Lung (tissue), 12 donors: Measurements from ENCODE around the gene HDDC3. TPM values are rescaled to one million over a fixed set of nuclear protein-coding genes. Genes with fewer than 3 reads are reported as not detected.

Experiments used
- ATAC-seq: fragments of 200-7000 bp; cut with Tn5 transposase; one replicate; pipeline ENCODE4 v1.9.1; 2020; ENCODE audit warnings: moderate number of reproducible peaks; ENCODE audit not compliant: insufficient read depth, low FRiP score
- DNase-seq, 3 donors: peaks; one replicate each; pipeline ENCODE4 v3.0.0-alpha.2; 2013 to 2017
- H3K27ac ChIP-seq, 2 donors: one replicate each; pipeline ENCODE4 v1.5.1; 2013; ENCODE audit warnings: mild to moderate bottlenecking in 2 of 2, moderate library complexity in 2 of 2, control low read depth in 1 of 2, inconsistent platforms in 1 of 2, low read depth in 1 of 2, low read length in 1 of 2
- H3K27me3 ChIP-seq, 3 donors: one replicate each; pipeline ENCODE4 v1.5.1; 2013; ENCODE audit warnings: low read length in 2 of 3; ENCODE audit not compliant: control insufficient read depth in 3 of 3, insufficient read depth in 3 of 3
- H3K36me3 ChIP-seq, 4 donors: one replicate each; pipeline ENCODE4 v1.5.1; 2013; ENCODE audit warnings: low read length in 4 of 4, mild to moderate bottlenecking in 1 of 4, moderate library complexity in 1 of 4; ENCODE audit not compliant: control insufficient read depth in 4 of 4, insufficient read depth in 4 of 4
- H3K4me1 ChIP-seq, 5 donors: one replicate each; pipeline ENCODE4 v1.5.1; 2013; ENCODE audit warnings: low read length in 5 of 5, mild to moderate bottlenecking in 2 of 5, moderate library complexity in 1 of 5; ENCODE audit not compliant: control insufficient read depth in 5 of 5, insufficient read depth in 5 of 5
- H3K4me3 ChIP-seq: one replicate; pipeline ENCODE4 v1.5.1; 2013; ENCODE audit warnings: mild to moderate bottlenecking, control low read depth, moderate library complexity
- H3K9ac ChIP-seq, 2 donors: one replicate each; pipeline ENCODE4 v1.5.1; 2013; ENCODE audit warnings: low read length in 2 of 2, control low read depth in 1 of 2; ENCODE audit not compliant: insufficient read depth in 1 of 2
- H3K9me3 ChIP-seq, 4 donors: one replicate each; pipeline ENCODE4 v1.5.1; 2013; ENCODE audit warnings: low read length in 3 of 4, mild to moderate bottlenecking in 1 of 4, moderate library complexity in 1 of 4; ENCODE audit not compliant: control insufficient read depth in 4 of 4, insufficient read depth in 3 of 4
- CTCF ChIP-seq: IDR thresholded peaks from 2 replicates; pipeline ENCODE4 v1.5.1; 2012; ENCODE audit warnings: mild to moderate bottlenecking; ENCODE audit errors: control extremely low read depth, extremely low read depth
- WGBS, 2 donors: extraction: QIAGEN DNeasy Blood & Tissue Kit; methylation state at CpG; one replicate each; pipeline ENCODE4 v1.1.7; 2013; 5-methylcytosine and 5-hydroxymethylcytosine counted together
- polyA plus RNA-seq, 2 donors: library from polyadenylated mRNA; stranded (reverse); fragments of 200-250 nt; gene quantifications; one replicate each; pipeline ENCODE4 v1.2.1, GENCODE V29; 2013
- total RNA-seq, 2 donors: library from RNA; depleted of rRNA in 1 of 2; stranded (reverse); fragments of >200 nt in 1 of 2; gene quantifications; one replicate each; pipeline ENCODE4 v1.2.1, GENCODE V29; 2014 to 2021
- donor health status: control.
- donor health status: control.
- donor health status: Bipolar disorder and iron deficiency.
- donor health status: healthy.
- donor health status: DM: yes; HTN: yes; CAD: no.

The HDDC3 gene
- total and polyA plus RNA-seq, 4 donors = 12.7 to 19.6 (median 16.5) TPM

DNA sequence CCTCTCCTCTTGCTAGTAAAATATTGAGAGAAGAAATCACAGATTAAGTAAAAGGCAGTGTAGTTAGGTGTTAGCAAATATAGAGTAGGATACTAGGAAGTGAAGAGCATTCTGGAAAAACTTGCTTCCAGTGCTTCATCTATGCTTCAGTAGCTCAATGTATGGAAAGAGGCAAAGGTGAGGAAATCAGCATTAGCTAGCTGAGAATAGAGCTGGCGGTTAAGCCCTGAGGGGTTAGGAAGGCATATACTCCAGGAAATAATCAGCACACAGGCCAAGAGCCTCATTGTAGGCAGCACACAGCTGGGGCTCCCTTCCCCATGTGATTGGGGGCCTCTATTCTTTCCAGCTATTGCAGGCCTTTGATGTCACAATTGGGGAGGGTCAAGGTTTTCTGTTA is 36.1 kb upstream of the HDDC3 start:
- ATAC-seq (no peak), DNase-seq (no peak)
- no peak overlapping the region for H3K9ac ChIP-seq
- H3K27ac ChIP-seq = no peak overlapping the region
- H3K4me1 ChIP-seq = no peaks in the 10 kb centered on the region
- H3K36me3 ChIP-seq = peaks cover 0 to 29% (median 17%) of the 10 kb centered on the region in 4 donors
- no peaks in the 10 kb centered on the region for H3K9me3 ChIP-seq
- no peak for TF ChIP-seq CTCF
- H3K27me3 ChIP-seq = no peaks in the 10 kb centered on the region
- H3K4me3 ChIP-seq = no peak overlapping the region
- WGBS, 2 donors = 97 to 100% methylated on average over 1 of the region's 1 CpG

DNA sequence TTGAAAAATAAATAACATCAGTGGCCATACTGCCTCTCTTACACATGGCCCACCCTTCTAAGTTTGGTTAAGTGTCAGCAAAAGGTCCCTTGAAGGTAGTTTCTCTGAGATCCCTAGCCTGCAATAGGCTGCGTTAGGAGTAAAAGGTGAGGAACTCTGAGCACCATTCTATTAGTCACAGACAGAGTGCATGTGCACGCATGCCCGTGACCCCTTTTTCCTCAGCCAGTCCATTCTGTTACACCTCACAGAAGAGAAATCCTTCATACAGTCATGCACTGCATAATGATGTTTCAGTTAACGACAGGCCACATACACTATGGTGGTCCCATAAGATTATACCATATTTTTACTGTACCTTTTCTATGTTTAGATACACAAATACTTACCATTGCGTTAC is 34.9 kb upstream of the HDDC3 start:
- Histone ChIP-seq H3K9ac (no peak overlapping the region), H3K9me3 (no peaks in the 10 kb centered on the region), H3K4me1 (no peaks in the 10 kb centered on the region), H3K4me3 (no peak overlapping the region), H3K27me3 (no peaks in the 10 kb centered on the region), H3K27ac (no peak overlapping the region), H3K36me3 (peaks cover 3 to 29% (median 19%) of the 10 kb centered on the region in 4 donors)
- no peak for TF ChIP-seq CTCF
- DNase-seq (no peak), ATAC-seq (no peak)
- WGBS, 2 donors = 98 to 100% methylated on average over 5 of the region's 5 CpGs

- no peak for ATAC-seq
- Histone ChIP-seq H3K9ac (no peak overlapping the region), H3K36me3 (peaks cover 4 to 37% (median 25%) of the 10 kb centered on the region in 4 donors), H3K27me3 (no peaks in the 10 kb centered on the region), H3K4me1 (no peaks in the 10 kb centered on the region), H3K9me3 (no peaks in the 10 kb centered on the region), H3K4me3 (no peak overlapping the region), H3K27ac (no peak overlapping the region)
- WGBS, 2 donors = 90 to 91% methylated on average over 9 of the region's 9 CpGs
- no peak for TF ChIP-seq CTCF
- no peak for DNase-seq
Observed at GRCh38 chr15:90966262-90966661, 33.9 kb upstream of the HDDC3 start.

DNA sequence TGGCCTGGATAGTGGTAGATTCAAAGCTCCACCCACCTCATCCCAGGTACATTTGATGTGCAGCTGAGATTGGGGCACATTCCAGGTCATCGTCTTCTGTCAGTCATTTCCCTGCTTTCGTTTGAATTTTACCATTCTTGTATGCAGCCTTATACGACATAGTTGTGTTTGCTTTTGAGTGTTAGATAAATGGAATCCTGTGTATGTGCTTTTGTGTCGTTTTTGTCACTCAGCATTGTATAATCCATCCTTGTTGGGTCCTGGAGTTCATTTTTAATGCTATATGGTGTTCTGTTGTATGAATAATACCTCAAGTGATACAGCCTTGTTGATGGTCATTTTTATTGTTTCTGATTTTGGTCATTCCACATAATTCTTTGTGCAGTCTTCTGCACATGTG is 29.7 kb upstream of the HDDC3 start:
- Histone ChIP-seq H3K27me3 (no peaks in the 10 kb centered on the region), H3K27ac (no peak overlapping the region), H3K36me3 (peaks cover 4 to 25% (median 17%) of the 10 kb centered on the region in 4 donors), H3K9ac (no peak overlapping the region), H3K4me1 (peaks cover 0 to 9% (median 6%) of the 10 kb centered on the region in 5 donors), H3K9me3 (no peaks in the 10 kb centered on the region), H3K4me3 (no peak overlapping the region)
- no peak for TF ChIP-seq CTCF
- 82 to 91% methylated on average over 4 of the region's 4 CpGs for WGBS, 2 donors
- no peak for DNase-seq
- no peak for ATAC-seq
